ENCODE data around the gene FRS3. TPM values are rescaled to one million over a fixed set of nuclear protein-coding genes. Genes with fewer than 3 reads are reported as not detected.
"Not testable (repeated sequence)": the region's sequence is repeated elsewhere in the genome, so short reads cannot be mapped to it uniquely, and the experiment has no call there.

Gene FRS3
- total RNA-seq, 2 donors from 2014 or later, result 2.6 to 3.2 TPM

DNA sequence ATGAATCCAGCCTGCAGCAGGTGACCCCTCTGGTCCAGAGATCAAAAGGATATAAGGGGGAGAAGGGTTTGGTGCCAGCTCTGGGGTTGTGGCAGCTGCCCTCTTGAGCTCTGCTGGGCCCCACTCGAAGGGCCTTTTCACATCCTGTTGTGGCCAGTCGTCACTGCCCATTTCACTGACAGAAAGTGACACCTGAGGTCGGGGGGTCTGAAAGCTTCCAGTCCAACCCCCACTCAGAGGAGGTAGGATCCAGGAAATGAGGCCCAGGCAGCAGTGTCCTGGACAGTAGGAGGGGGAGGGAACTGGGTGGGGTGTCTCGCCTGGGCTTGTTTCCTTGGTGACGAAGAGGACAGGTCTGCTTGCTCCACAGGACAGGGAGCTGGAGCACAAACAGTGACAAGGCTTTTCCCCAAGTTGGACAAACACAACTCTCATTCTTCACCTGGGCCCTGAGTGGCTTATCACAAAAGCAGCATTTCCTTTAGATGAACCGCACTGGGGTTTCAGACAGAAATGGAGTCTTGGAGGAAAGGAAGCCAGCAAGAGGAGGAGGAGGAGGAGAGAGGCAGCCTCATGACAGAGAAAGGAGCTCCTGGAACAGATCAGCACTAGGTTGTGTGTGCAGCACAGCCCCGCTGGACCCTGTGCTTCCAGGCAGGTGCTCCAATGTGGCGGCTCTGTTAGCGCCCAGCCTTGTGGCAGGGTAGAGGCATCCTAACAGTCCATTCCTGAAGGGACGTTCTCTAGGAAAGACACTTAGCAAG is 11.0 kb downstream of the FRS3 start:
- H3K27me3 ChIP-seq (replicated peaks; ENCODE audit: insufficient read depth), result no peaks in the 10 kb centered on the region
- H3K27ac ChIP-seq, result no peak overlapping the region
- no peak overlapping the region for H3K4me3 ChIP-seq
- ATAC-seq (ENCODE audit: insufficient number of reproducible peaks, low FRiP score, low read depth), result no peak
- peaks cover 26% of the 10 kb centered on the region for H3K36me3 ChIP-seq
- no peak for DNase-seq (ENCODE audit: low spot score)
- no peaks in the 10 kb centered on the region for H3K9me3 ChIP-seq
- H3K4me1 ChIP-seq (ENCODE audit: control insufficient read depth in 1 of 2, low read depth in 2 of 2), result peaks cover 0 to 7% of the 10 kb centered on the region in 2 donors
- no peak for TF ChIP-seq CTCF (IDR thresholded peaks at IDR 0.05)

GRCh38 chr6:41767112-41767833 is 12.4 kb downstream of the FRS3 start:
- Histone ChIP-seq H3K27ac (no peak overlapping the region), H3K4me1 (ENCODE audit: control insufficient read depth in 1 of 2, low read depth in 2 of 2) (peaks cover 0 to 7% of the 10 kb centered on the region in 2 donors), H3K27me3 (replicated peaks; ENCODE audit: insufficient read depth) (no peaks in the 10 kb centered on the region), H3K4me3 (no peak overlapping the region), H3K9me3 (no peaks in the 10 kb centered on the region), H3K36me3 (peaks cover 13% of the 10 kb centered on the region)
- ATAC-seq (ENCODE audit: insufficient number of reproducible peaks, low FRiP score, low read depth) (no peak), DNase-seq (ENCODE audit: low spot score) (no peak)
- no peak for TF ChIP-seq CTCF (IDR thresholded peaks at IDR 0.05)

GRCh38 chr6:41766043-41766664 is 13.5 kb downstream of the FRS3 start:
- H3K9me3 ChIP-seq; H3K4me1 ChIP-seq (ENCODE audit: control insufficient read depth in 1 of 2, low read depth in 2 of 2); H3K4me3 ChIP-seq; H3K36me3 ChIP-seq; ATAC-seq (ENCODE audit: insufficient number of reproducible peaks, low FRiP score, low read depth); H3K27ac ChIP-seq; H3K27me3 ChIP-seq (replicated peaks; ENCODE audit: insufficient read depth); DNase-seq (ENCODE audit: low spot score): not testable (repeated sequence)

- Histone ChIP-seq H3K4me3 (no peak overlapping the region), H3K9me3 (no peaks in the 10 kb centered on the region), H3K4me1 (ENCODE audit: control insufficient read depth in 1 of 2, low read depth in 2 of 2) (peaks cover 0 to 7% of the 10 kb centered on the region in 2 donors), H3K27me3 (replicated peaks; ENCODE audit: insufficient read depth) (no peaks in the 10 kb centered on the region), H3K27ac (no peak overlapping the region), H3K36me3 (no peaks in the 10 kb centered on the region)
- no peak for TF ChIP-seq CTCF (IDR thresholded peaks at IDR 0.05)
- ATAC-seq (ENCODE audit: insufficient number of reproducible peaks, low FRiP score, low read depth), result no peak
- DNase-seq (ENCODE audit: low spot score), result no peak
These were observed 16.2 kb downstream of the FRS3 start for GRCh38 chr6:41763470-41763869.

GRCh38 chr6:41759905-41760579 is 19.7 kb downstream of the FRS3 start:
- no peak for DNase-seq (ENCODE audit: low spot score)
- no peaks in the 10 kb centered on the region for H3K9me3 ChIP-seq
- no peak overlapping the region for H3K27ac ChIP-seq
- H3K4me1 ChIP-seq (ENCODE audit: control insufficient read depth in 1 of 2, low read depth in 2 of 2), result no peaks in the 10 kb centered on the region
- TF ChIP-seq CTCF (IDR thresholded peaks at IDR 0.05), result no peak
- H3K36me3 ChIP-seq, result no peaks in the 10 kb centered on the region
- ATAC-seq (ENCODE audit: insufficient number of reproducible peaks, low FRiP score, low read depth), result no peak
- H3K4me3 ChIP-seq, result no peak overlapping the region
- no peaks in the 10 kb centered on the region for H3K27me3 ChIP-seq (replicated peaks; ENCODE audit: insufficient read depth)

Measured in thoracic aorta (tissue), 2 donors.